ENCODE results near the gene ARMC10.
"Not testable (repeated sequence)": the region's sequence is repeated elsewhere in the genome, so short reads cannot be mapped to it uniquely, and the experiment has no call there.

Gene ARMC10

GRCh38 chr7:103082497-103082896 is 7.6 kb downstream of the ARMC10 start:
- WGBS, result 100% methylated on average over 1 of the region's 1 CpG
- H3K18ac ChIP-seq (ENCODE audit: low read depth in 1 of 2, low read length in 2 of 2), result no peak overlapping the region
- no peak overlapping the region for H2AK5ac ChIP-seq (ENCODE audit: low read length, severe bottlenecking)
- H3K4me3 ChIP-seq (ENCODE audit: insufficient read depth in 1 of 2, low read depth in 1 of 2, low read length in 2 of 2), result no peak overlapping the region
- H3K9ac ChIP-seq (ENCODE audit: low read length), result no peak overlapping the region
- no peaks in the 10 kb centered on the region for H3K9me3 ChIP-seq (ENCODE audit: control insufficient read depth, low read length)
- no peak overlapping the region for H3K4me2 ChIP-seq (ENCODE audit: low read length, poor library complexity, severe bottlenecking)
- peaks cover 13 to 49% of the 10 kb centered on the region in 2 experiments for H3K36me3 ChIP-seq (ENCODE audit: control insufficient read depth in 1 of 2, insufficient read depth in 2 of 2, low read depth in 1 of 2, low read length in 2 of 2)
- H2BK5ac ChIP-seq (ENCODE audit: low read depth, low read length, poor library complexity, severe bottlenecking), result no peak overlapping the region
- H3K4me1 ChIP-seq (ENCODE audit: control insufficient read depth, insufficient read depth, low read depth, low read length), result no peaks in the 10 kb centered on the region
- H3K79me1 ChIP-seq (replicated peaks; ENCODE audit: low read length, poor library complexity, severe bottlenecking), result peaks cover 18% of the 10 kb centered on the region
- no peak overlapping the region for H2AFZ ChIP-seq (ENCODE audit: low read depth, low read length)
- H3K4ac ChIP-seq (ENCODE audit: low read depth in 1 of 2, low read length in 2 of 2), result no peak overlapping the region
- no peak overlapping the region for H2BK15ac ChIP-seq (ENCODE audit: low read depth, poor library complexity, severe bottlenecking)
- H4K8ac ChIP-seq (ENCODE audit: low read length), result no peak overlapping the region
- H3K14ac ChIP-seq (ENCODE audit: low read length in 2 of 2), result no peak overlapping the region
- H4K91ac ChIP-seq (ENCODE audit: low read length), result no peak overlapping the region
- no peak for DNase-seq
- no peak overlapping the region for H3K27ac ChIP-seq (ENCODE audit: low read length, poor library complexity, severe bottlenecking)
- no peak overlapping the region for H2BK120ac ChIP-seq (ENCODE audit: low read depth, low read length)
- no peaks in the 10 kb centered on the region for H3K27me3 ChIP-seq (ENCODE audit: control insufficient read depth in 1 of 2, insufficient read depth in 1 of 2, low read length in 2 of 2)
- H2BK12ac ChIP-seq (ENCODE audit: low read length in 2 of 2), result no peak overlapping the region
- no peak overlapping the region for H3K23ac ChIP-seq (ENCODE audit: low read length in 2 of 2)

DNA sequence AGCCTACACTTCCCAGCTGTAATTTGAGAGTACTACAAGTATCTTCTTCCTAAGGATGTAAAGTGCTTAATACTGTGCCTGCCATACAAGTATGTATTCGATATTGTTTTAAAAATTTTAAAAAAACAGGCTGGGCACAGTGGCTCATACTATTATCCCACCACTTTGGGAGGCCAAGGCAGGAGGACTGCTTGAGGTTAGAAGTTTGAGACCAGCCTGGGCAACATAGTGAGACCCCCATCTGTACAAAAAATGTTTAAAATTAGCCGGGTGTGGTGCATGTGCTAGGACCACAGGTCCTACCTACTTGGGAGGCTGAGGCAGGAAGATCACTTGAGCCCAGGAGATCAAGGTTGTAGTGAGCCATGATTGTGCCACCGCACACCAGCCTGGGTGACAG is 8.3 kb downstream of the ARMC10 start:
- Histone ChIP-seq H3K23ac (ENCODE audit: low read length in 2 of 2) (no peak overlapping the region), H3K14ac (ENCODE audit: low read length in 2 of 2) (no peak overlapping the region), H3K27me3 (ENCODE audit: control insufficient read depth in 1 of 2, insufficient read depth in 1 of 2, low read length in 2 of 2) (no peaks in the 10 kb centered on the region), H3K79me1 (replicated peaks; ENCODE audit: low read length, poor library complexity, severe bottlenecking) (peaks cover 15% of the 10 kb centered on the region), H3K4me3 (ENCODE audit: insufficient read depth in 1 of 2, low read depth in 1 of 2, low read length in 2 of 2) (no peak overlapping the region), H3K18ac (ENCODE audit: low read depth in 1 of 2, low read length in 2 of 2) (no peak overlapping the region), H3K4ac (ENCODE audit: low read depth in 1 of 2, low read length in 2 of 2) (no peak overlapping the region), H2BK15ac (ENCODE audit: low read depth, poor library complexity, severe bottlenecking) (no peak overlapping the region), H3K4me1 (ENCODE audit: control insufficient read depth, insufficient read depth, low read depth, low read length) (no peaks in the 10 kb centered on the region), H4K8ac (ENCODE audit: low read length) (no peak overlapping the region), H3K36me3 (ENCODE audit: control insufficient read depth in 1 of 2, insufficient read depth in 2 of 2, low read depth in 1 of 2, low read length in 2 of 2) (peaks cover 10 to 55% of the 10 kb centered on the region in 2 experiments), H3K4me2 (ENCODE audit: low read length, poor library complexity, severe bottlenecking) (no peak overlapping the region), H3K9ac (ENCODE audit: low read length) (no peak overlapping the region), H3K9me3 (ENCODE audit: control insufficient read depth, low read length) (no peaks in the 10 kb centered on the region), H4K91ac (ENCODE audit: low read length) (no peak overlapping the region), H2AK5ac (ENCODE audit: low read length, severe bottlenecking) (no peak overlapping the region), H3K27ac (ENCODE audit: low read length, poor library complexity, severe bottlenecking) (no peak overlapping the region), H2BK5ac (ENCODE audit: low read depth, low read length, poor library complexity, severe bottlenecking) (no peak overlapping the region), H2AFZ (ENCODE audit: low read depth, low read length) (no peak overlapping the region), H2BK120ac (ENCODE audit: low read depth, low read length) (no peak overlapping the region), H2BK12ac (ENCODE audit: low read length in 2 of 2) (no peak overlapping the region)
- 100% methylated on average over 3 of the region's 3 CpGs for WGBS
- no peak for DNase-seq

DNA sequence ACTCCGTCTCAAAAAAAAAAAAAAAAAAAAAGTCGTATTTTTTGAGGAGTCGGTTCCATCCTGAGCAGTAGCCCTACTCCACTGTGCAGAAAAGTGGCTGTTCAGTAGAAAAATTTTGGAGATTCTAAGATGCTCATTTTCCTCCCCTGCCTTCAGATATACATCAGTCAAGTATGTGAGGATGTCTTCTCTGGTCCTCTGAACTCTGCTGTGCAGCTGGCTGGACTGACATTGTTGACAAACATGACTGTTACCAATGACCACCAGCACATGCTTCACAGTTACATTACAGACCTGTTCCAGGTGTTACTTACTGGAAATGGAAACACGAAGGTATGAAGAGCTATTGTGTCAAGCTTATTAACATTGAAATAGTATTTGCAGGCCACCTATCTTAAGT is 17.4 kb downstream of the ARMC10 start:
- H3K9ac ChIP-seq (ENCODE audit: low read length); H3K27me3 ChIP-seq (ENCODE audit: control insufficient read depth in 1 of 2, insufficient read depth in 1 of 2, low read length in 2 of 2); H3K4me3 ChIP-seq (ENCODE audit: insufficient read depth in 1 of 2, low read depth in 1 of 2, low read length in 2 of 2); H2BK12ac ChIP-seq (ENCODE audit: low read length in 2 of 2); H4K8ac ChIP-seq (ENCODE audit: low read length); H2AFZ ChIP-seq (ENCODE audit: low read depth, low read length); DNase-seq; H3K4me2 ChIP-seq (ENCODE audit: low read length, poor library complexity, severe bottlenecking); H3K18ac ChIP-seq (ENCODE audit: low read depth in 1 of 2, low read length in 2 of 2); H3K4me1 ChIP-seq (ENCODE audit: control insufficient read depth, insufficient read depth, low read depth, low read length); H3K27ac ChIP-seq (ENCODE audit: low read length, poor library complexity, severe bottlenecking); H3K14ac ChIP-seq (ENCODE audit: low read length in 2 of 2); H3K9me3 ChIP-seq (ENCODE audit: control insufficient read depth, low read length); H2BK5ac ChIP-seq (ENCODE audit: low read depth, low read length, poor library complexity, severe bottlenecking); H2AK5ac ChIP-seq (ENCODE audit: low read length, severe bottlenecking); H2BK15ac ChIP-seq (ENCODE audit: low read depth, poor library complexity, severe bottlenecking); H3K23ac ChIP-seq (ENCODE audit: low read length in 2 of 2); H4K91ac ChIP-seq (ENCODE audit: low read length); H2BK120ac ChIP-seq (ENCODE audit: low read depth, low read length); H3K4ac ChIP-seq (ENCODE audit: low read depth in 1 of 2, low read length in 2 of 2): not testable (repeated sequence)
- H3K36me3 ChIP-seq (ENCODE audit: control insufficient read depth in 1 of 2, insufficient read depth in 2 of 2, low read depth in 1 of 2, low read length in 2 of 2), result peaks cover 12 to 83% of the 10 kb centered on the region in 2 experiments
- 0% methylated on average over 1 of the region's 4 CpGs for WGBS
- peaks cover 15% of the 10 kb centered on the region for H3K79me1 ChIP-seq (replicated peaks; ENCODE audit: low read length, poor library complexity, severe bottlenecking)

GRCh38 chr7:103093429-103093828 is 18.5 kb downstream of the ARMC10 start:
- Histone ChIP-seq H3K4me2 (ENCODE audit: low read length, poor library complexity, severe bottlenecking) (no peak overlapping the region), H3K4me3 (ENCODE audit: insufficient read depth in 1 of 2, low read depth in 1 of 2, low read length in 2 of 2) (no peak overlapping the region), H3K79me1 (replicated peaks; ENCODE audit: low read length, poor library complexity, severe bottlenecking) (peaks cover 15% of the 10 kb centered on the region), H3K27ac (ENCODE audit: low read length, poor library complexity, severe bottlenecking) (no peak overlapping the region), H3K23ac (ENCODE audit: low read length in 2 of 2) (no peak overlapping the region), H3K18ac (ENCODE audit: low read depth in 1 of 2, low read length in 2 of 2) (no peak overlapping the region), H2BK5ac (ENCODE audit: low read depth, low read length, poor library complexity, severe bottlenecking) (no peak overlapping the region), H3K9ac (ENCODE audit: low read length) (no peak overlapping the region), H3K4ac (ENCODE audit: low read depth in 1 of 2, low read length in 2 of 2) (no peak overlapping the region), H3K36me3 (ENCODE audit: control insufficient read depth in 1 of 2, insufficient read depth in 2 of 2, low read depth in 1 of 2, low read length in 2 of 2) (peaks cover 12 to 81% of the 10 kb centered on the region in 2 experiments), H2BK120ac (ENCODE audit: low read depth, low read length) (no peak overlapping the region), H3K27me3 (ENCODE audit: control insufficient read depth in 1 of 2, insufficient read depth in 1 of 2, low read length in 2 of 2) (no peaks in the 10 kb centered on the region), H4K8ac (ENCODE audit: low read length) (no peak overlapping the region), H2AFZ (ENCODE audit: low read depth, low read length) (no peak overlapping the region), H3K9me3 (ENCODE audit: control insufficient read depth, low read length) (no peaks in the 10 kb centered on the region), H3K14ac (ENCODE audit: low read length in 2 of 2) (no peak overlapping the region), H2BK15ac (ENCODE audit: low read depth, poor library complexity, severe bottlenecking) (no peak overlapping the region), H2AK5ac (ENCODE audit: low read length, severe bottlenecking) (no peak overlapping the region), H2BK12ac (ENCODE audit: low read length in 2 of 2) (no peak overlapping the region), H3K4me1 (ENCODE audit: control insufficient read depth, insufficient read depth, low read depth, low read length) (no peaks in the 10 kb centered on the region), H4K91ac (ENCODE audit: low read length) (no peak overlapping the region)
- 92% methylated on average over 1 of the region's 1 CpG for WGBS
- DNase-seq, result no peak
